GM23338 (cell line): ENCODE results near the gene SPRED2. TPM values are rescaled to one million over a fixed set of nuclear protein-coding genes. Genes with fewer than 3 reads are reported as not detected.
A peak's percentile ranks its signal among the peaks of the same experiment; 100 is the strongest.

Experiments
- ATAC-seq: fragments of 200-7000 bp; cut with Tn5 transposase; 3 replicates; pipeline ENCODE4 v1.9.1; 2020
- DNase-seq: peaks from one replicate; pipeline ENCODE4 v3.0.0-alpha.2; 2015; ENCODE audit warnings: low spot score
- H2AFZ ChIP-seq: fragments of 200-600 bp; sonication (generic); 2 replicates; pipeline ENCODE4 v1.8.0; 2016; ENCODE audit warnings: antibody characterized with exemption, mild to moderate bottlenecking, moderate library complexity
- H3F3A ChIP-seq: fragments of 200-600 bp; sonication (generic); replicated peaks from 2 replicates; pipeline ENCODE4 v1.8.0; 2017; ENCODE audit warnings: antibody characterized with exemption, mixed run types, low read depth
- H3K27ac ChIP-seq: fragments of 200-600 bp; sonication (generic); 2 replicates; pipeline ENCODE4 v1.6.1; 2016; ENCODE audit warnings: low read depth
- H3K27me3 ChIP-seq: fragments of 200-600 bp; sonication (generic); 2 replicates; pipeline ENCODE4 v1.8.0; 2016; ENCODE audit warnings: mild to moderate bottlenecking, mixed run types, moderate library complexity; ENCODE audit not compliant: insufficient read depth
- H3K36me3 ChIP-seq: fragments of 200-600 bp; sonication (generic); 2 replicates; pipeline ENCODE4 v1.8.0; 2016; ENCODE audit warnings: mild to moderate bottlenecking; ENCODE audit not compliant: insufficient read depth
- H3K4me1 ChIP-seq: fragments of 200-600 bp; sonication (generic); 2 replicates; pipeline ENCODE4 v1.8.0; 2016; ENCODE audit warnings: mild to moderate bottlenecking, moderate library complexity; ENCODE audit not compliant: insufficient read depth
- H3K4me2 ChIP-seq: fragments of 200-600 bp; sonication (generic); 2 replicates; pipeline ENCODE4 v1.7.1; 2017; ENCODE audit warnings: mixed run types
- H3K4me3 ChIP-seq: fragments of 200-600 bp; sonication (generic); 2 replicates; pipeline ENCODE4 v1.6.1; 2016; ENCODE audit warnings: mixed run types
- H3K79me2 ChIP-seq: fragments of 200-600 bp; sonication (generic); replicated peaks from 2 replicates; pipeline ENCODE4 v1.8.0; 2017; ENCODE audit warnings: mild to moderate bottlenecking; ENCODE audit not compliant: insufficient read depth
- H3K9me2 ChIP-seq: fragments of 200-600 bp; sonication (generic); 2 replicates; pipeline ENCODE4 v1.8.0; 2017; ENCODE audit not compliant: insufficient read depth
- H4K20me1 ChIP-seq: fragments of 200-600 bp; sonication (generic); replicated peaks from 2 replicates; pipeline ENCODE4 v1.8.0; 2017; ENCODE audit warnings: mild to moderate bottlenecking; ENCODE audit not compliant: insufficient read depth
- H3K27ac Mint-ChIP-seq: 2 replicates; pipeline ENCODE4 v1.8.0; 2020; ENCODE audit warnings: inconsistent platforms, mild to moderate bottlenecking, moderate library complexity, mixed read lengths
- H3K27me3 Mint-ChIP-seq: 3 replicates; pipeline ENCODE4 v1.8.0; 2022; ENCODE audit warnings: low read depth, mild to moderate bottlenecking, moderate library complexity, mixed read lengths, inconsistent platforms; ENCODE audit not compliant: insufficient read depth, poor library complexity
- H3K36me3 Mint-ChIP-seq: 3 replicates; pipeline ENCODE4 v1.8.0; 2021; ENCODE audit warnings: low read depth, mild to moderate bottlenecking, inconsistent platforms, moderate library complexity, mixed read lengths
- H3K4me1 Mint-ChIP-seq: 3 replicates; pipeline ENCODE4 v1.8.0; 2020; ENCODE audit warnings: mild to moderate bottlenecking, inconsistent platforms, mixed read lengths
- H3K4me3 Mint-ChIP-seq: 3 replicates; pipeline ENCODE4 v1.8.0; 2021; ENCODE audit warnings: moderate library complexity, mild to moderate bottlenecking, inconsistent platforms, mixed read lengths
- H3K9me3 Mint-ChIP-seq: 3 replicates; pipeline ENCODE4 v1.8.0; 2020; ENCODE audit warnings: moderate library complexity, mild to moderate bottlenecking, inconsistent platforms, mixed read lengths
- EZH2 ChIP-seq: fragments of 200-600 bp; sonication (generic); IDR thresholded peaks from one replicate; pipeline ENCODE4 v1.8.0; 2017; ENCODE audit warnings: antibody characterized with exemption, mild to moderate bottlenecking, low read depth; ENCODE audit not compliant: unreplicated experiment
- EZH2phosphoT487 ChIP-seq: fragments of 200-600 bp; sonication (generic); IDR thresholded peaks from one replicate; pipeline ENCODE4 v1.8.1; 2018; ENCODE audit warnings: antibody characterized with exemption; ENCODE audit not compliant: unreplicated experiment
- STAT1 ChIP-seq: IDR thresholded peaks from one replicate; pipeline ENCODE4 v1.6.1; 2016; ENCODE audit warnings: antibody characterized with exemption; ENCODE audit not compliant: unreplicated experiment
- ZNF114 ChIP-seq: fragments of 250-450 bp; sonication (Bioruptor Pico); IDR thresholded peaks from 2 replicates; pipeline ENCODE4 v1.5.0; 2020; ENCODE audit warnings: mild to moderate bottlenecking, moderate library complexity
- ZNF331 ChIP-seq: fragments of 250-450 bp; sonication (Bioruptor Pico); IDR thresholded peaks from 2 replicates; pipeline ENCODE4 v1.5.0; 2020; ENCODE audit warnings: low read depth, mild to moderate bottlenecking, moderate library complexity
- polyA plus RNA-seq: library from polyadenylated mRNA; unstranded; fragments of >200 nt; fragmentation: Nextera tagmentation; extraction: Ambion mirVana; gene quantifications from 2 replicates; pipeline ENCODE4 v1.2.1, GENCODE V29; 2016
- total RNA-seq: library from RNA; depleted of rRNA; stranded (reverse); fragments of >200 nt; shearing (Covaris generic); gene quantifications from 2 replicates; pipeline ENCODE4 v1.2.3, GENCODE V29; 2014
- TF ChIP-seq, protein P1 (sequence below): fragments of 250-450 bp; sonication (Bioruptor Pico); IDR thresholded peaks from 2 replicates; pipeline ENCODE4 v1.5.0; 2020; ENCODE audit warnings: mild to moderate bottlenecking, moderate library complexity
- TF ChIP-seq, protein P2 (sequence below): IDR thresholded peaks from one replicate; pipeline ENCODE4 v1.6.1; 2018; ENCODE audit warnings: antibody characterized with exemption; ENCODE audit not compliant: unreplicated experiment

SPRED2 gene
- total and polyA plus RNA-seq, 2 experiments from 2014 or later = 8.7 to 13.0 TPM

DNA sequence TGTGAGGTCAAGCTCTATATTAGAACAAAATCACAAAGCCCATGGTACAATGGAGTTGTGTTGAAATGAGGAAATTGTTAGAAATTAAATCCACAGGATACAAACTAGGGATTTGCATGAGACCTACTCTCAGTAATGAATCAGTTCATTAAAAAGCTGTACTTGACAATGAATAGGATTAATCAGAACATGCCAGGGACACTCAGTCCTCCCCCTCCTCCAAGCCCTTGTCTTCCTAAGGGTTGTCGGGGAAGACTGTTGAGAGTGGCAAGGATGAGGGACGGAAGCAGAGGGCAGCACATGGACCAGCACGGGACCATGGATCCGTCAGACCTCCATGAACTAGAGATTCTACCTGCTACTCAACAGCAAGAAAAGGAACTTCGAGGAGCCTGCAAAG is 39.8 kb downstream of the SPRED2 start:
- Mint-ChIP-seq H3K9me3 (no peaks in the 10 kb centered on the region), H3K4me3 (no peak overlapping the region), H3K27ac (no peak overlapping the region), H3K4me1 (peaks cover 59% of the 10 kb centered on the region), H3K27me3 (peaks cover 5% of the 10 kb centered on the region), H3K36me3 (no peaks in the 10 kb centered on the region)
- H3K4me2 ChIP-seq = no peak overlapping the region
- peaks cover 30% of the 10 kb centered on the region for H4K20me1 ChIP-seq
- no peak overlapping the region for H3K27ac ChIP-seq
- peaks cover 53% of the 10 kb centered on the region for H3K79me2 ChIP-seq
- H3K4me3 ChIP-seq = no peak overlapping the region
- DNase-seq (no peak), ATAC-seq (no peak)
- no peak overlapping the region for H2AFZ ChIP-seq
- no peaks in the 10 kb centered on the region for H3K27me3 ChIP-seq
- no peaks in the 10 kb centered on the region for H3K9me2 ChIP-seq
- no peaks in the 10 kb centered on the region for H3K36me3 ChIP-seq
- no peaks in the 10 kb centered on the region for H3F3A ChIP-seq
- peaks cover 16% of the 10 kb centered on the region for H3K4me1 ChIP-seq
- TF ChIP-seq ZNF331 (CRISPR knock-in tag) = no peak

DNA sequence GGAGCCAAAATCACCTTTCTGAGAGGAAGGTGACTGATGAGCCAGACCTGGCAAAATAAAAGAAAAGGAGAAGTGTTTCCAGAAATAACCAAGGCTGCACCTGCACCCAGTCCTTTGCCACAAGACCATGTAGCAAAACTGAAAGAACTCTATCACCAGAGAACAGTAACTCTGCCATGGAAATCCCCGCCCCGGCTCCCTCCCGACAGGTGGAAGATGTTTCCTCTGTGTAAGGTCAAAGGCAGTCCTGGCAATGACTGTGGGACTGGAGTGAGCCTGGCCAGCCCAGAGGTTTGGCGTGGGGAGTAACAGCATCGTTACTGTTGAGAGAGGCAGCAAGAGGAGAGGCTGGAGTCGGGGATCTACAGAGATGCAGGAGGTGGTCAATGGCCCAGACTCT is 42.3 kb downstream of the SPRED2 start:
- H3K27me3 ChIP-seq = no peaks in the 10 kb centered on the region
- no peak overlapping the region for H3K27ac ChIP-seq
- H3K27me3 Mint-ChIP-seq = peaks cover 3% of the 10 kb centered on the region
- peaks cover 16% of the 10 kb centered on the region for H3K4me1 ChIP-seq
- peaks cover 34% of the 10 kb centered on the region for H3K79me2 ChIP-seq
- H3K4me1 Mint-ChIP-seq = peaks cover 50% of the 10 kb centered on the region
- H3K27ac Mint-ChIP-seq = no peak overlapping the region
- H2AFZ ChIP-seq = no peak overlapping the region
- H3K9me2 ChIP-seq = no peaks in the 10 kb centered on the region
- H3K9me3 Mint-ChIP-seq = no peaks in the 10 kb centered on the region
- peaks cover 40% of the 10 kb centered on the region for H4K20me1 ChIP-seq
- H3K4me3 Mint-ChIP-seq = no peak overlapping the region
- no peaks in the 10 kb centered on the region for H3K36me3 Mint-ChIP-seq
- no peaks in the 10 kb centered on the region for H3K36me3 ChIP-seq
- TF ChIP-seq, protein P1, sequence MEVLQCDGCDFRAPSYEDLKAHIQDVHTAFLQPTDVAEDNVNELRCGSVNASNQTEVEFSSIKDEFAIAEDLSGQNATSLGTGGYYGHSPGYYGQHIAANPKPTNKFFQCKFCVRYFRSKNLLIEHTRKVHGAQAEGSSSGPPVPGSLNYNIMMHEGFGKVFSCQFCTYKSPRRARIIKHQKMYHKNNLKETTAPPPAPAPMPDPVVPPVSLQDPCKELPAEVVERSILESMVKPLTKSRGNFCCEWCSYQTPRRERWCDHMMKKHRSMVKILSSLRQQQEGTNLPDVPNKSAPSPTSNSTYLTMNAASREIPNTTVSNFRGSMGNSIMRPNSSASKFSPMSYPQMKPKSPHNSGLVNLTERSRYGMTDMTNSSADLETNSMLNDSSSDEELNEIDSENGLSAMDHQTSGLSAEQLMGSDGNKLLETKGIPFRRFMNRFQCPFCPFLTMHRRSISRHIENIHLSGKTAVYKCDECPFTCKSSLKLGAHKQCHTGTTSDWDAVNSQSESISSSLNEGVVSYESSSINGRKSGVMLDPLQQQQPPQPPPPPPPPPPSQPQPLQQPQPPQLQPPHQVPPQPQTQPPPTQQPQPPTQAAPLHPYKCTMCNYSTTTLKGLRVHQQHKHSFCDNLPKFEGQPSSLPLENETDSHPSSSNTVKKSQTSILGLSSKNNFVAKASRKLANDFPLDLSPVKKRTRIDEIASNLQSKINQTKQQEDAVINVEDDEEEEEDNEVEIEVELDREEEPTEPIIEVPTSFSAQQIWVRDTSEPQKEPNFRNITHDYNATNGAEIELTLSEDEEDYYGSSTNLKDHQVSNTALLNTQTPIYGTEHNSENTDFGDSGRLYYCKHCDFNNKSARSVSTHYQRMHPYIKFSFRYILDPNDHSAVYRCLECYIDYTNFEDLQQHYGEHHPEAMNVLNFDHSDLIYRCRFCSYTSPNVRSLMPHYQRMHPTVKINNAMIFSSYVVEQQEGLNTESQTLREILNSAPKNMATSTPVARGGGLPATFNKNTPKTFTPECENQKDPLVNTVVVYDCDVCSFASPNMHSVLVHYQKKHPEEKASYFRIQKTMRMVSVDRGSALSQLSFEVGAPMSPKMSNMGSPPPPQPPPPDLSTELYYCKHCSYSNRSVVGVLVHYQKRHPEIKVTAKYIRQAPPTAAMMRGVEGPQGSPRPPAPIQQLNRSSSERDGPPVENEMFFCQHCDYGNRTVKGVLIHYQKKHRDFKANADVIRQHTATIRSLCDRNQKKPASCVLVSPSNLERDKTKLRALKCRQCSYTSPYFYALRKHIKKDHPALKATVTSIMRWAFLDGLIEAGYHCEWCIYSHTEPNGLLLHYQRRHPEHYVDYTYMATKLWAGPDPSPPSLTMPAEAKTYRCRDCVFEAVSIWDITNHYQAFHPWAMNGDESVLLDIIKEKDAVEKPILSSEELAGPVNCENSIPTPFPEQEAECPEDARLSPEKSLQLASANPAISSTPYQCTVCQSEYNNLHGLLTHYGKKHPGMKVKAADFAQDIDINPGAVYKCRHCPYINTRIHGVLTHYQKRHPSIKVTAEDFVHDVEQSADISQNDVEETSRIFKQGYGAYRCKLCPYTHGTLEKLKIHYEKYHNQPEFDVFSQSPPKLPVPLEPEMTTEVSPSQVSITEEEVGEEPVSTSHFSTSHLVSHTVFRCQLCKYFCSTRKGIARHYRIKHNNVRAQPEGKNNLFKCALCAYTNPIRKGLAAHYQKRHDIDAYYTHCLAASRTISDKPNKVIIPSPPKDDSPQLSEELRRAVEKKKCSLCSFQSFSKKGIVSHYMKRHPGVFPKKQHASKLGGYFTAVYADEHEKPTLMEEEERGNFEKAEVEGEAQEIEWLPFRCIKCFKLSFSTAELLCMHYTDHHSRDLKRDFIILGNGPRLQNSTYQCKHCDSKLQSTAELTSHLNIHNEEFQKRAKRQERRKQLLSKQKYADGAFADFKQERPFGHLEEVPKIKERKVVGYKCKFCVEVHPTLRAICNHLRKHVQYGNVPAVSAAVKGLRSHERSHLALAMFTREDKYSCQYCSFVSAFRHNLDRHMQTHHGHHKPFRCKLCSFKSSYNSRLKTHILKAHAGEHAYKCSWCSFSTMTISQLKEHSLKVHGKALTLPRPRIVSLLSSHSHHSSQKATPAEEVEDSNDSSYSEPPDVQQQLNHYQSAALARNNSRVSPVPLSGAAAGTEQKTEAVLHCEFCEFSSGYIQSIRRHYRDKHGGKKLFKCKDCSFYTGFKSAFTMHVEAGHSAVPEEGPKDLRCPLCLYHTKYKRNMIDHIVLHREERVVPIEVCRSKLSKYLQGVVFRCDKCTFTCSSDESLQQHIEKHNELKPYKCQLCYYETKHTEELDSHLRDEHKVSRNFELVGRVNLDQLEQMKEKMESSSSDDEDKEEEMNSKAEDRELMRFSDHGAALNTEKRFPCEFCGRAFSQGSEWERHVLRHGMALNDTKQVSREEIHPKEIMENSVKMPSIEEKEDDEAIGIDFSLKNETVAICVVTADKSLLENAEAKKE = no peak
- TF ChIP-seq STAT1 = no peak
- no peak for TF ChIP-seq ZNF331 (CRISPR knock-in tag)
- TF ChIP-seq ZNF114 (CRISPR knock-in tag) = no peak
- no peak for TF ChIP-seq EZH2
- TF ChIP-seq EZH2phosphoT487 = no peak
- TF ChIP-seq, protein P2, sequence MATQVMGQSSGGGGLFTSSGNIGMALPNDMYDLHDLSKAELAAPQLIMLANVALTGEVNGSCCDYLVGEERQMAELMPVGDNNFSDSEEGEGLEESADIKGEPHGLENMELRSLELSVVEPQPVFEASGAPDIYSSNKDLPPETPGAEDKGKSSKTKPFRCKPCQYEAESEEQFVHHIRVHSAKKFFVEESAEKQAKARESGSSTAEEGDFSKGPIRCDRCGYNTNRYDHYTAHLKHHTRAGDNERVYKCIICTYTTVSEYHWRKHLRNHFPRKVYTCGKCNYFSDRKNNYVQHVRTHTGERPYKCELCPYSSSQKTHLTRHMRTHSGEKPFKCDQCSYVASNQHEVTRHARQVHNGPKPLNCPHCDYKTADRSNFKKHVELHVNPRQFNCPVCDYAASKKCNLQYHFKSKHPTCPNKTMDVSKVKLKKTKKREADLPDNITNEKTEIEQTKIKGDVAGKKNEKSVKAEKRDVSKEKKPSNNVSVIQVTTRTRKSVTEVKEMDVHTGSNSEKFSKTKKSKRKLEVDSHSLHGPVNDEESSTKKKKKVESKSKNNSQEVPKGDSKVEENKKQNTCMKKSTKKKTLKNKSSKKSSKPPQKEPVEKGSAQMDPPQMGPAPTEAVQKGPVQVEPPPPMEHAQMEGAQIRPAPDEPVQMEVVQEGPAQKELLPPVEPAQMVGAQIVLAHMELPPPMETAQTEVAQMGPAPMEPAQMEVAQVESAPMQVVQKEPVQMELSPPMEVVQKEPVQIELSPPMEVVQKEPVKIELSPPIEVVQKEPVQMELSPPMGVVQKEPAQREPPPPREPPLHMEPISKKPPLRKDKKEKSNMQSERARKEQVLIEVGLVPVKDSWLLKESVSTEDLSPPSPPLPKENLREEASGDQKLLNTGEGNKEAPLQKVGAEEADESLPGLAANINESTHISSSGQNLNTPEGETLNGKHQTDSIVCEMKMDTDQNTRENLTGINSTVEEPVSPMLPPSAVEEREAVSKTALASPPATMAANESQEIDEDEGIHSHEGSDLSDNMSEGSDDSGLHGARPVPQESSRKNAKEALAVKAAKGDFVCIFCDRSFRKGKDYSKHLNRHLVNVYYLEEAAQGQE = no peak
- DNase-seq (no peak), ATAC-seq (peak; percentile 38)
- no peak overlapping the region for H3K4me2 ChIP-seq
- no peaks in the 10 kb centered on the region for H3F3A ChIP-seq
- no peak overlapping the region for H3K4me3 ChIP-seq
